D721Med (cell line): ENCODE results near the gene NR5A2.

ENCODE experiments used
- DNase-seq: peaks from one replicate; pipeline ENCODE4 v3.0.0; 2011; ENCODE audit warnings: low spot score; ENCODE audit not compliant: insufficient read length
- FAIRE-seq: peaks from 2 replicates; lab custom pipeline; 2011; peaks lifted over from hg19 to GRCh38; lab: Jason Lieb, UNC
- TF ChIP-seq, protein P1 (sequence below): IDR thresholded peaks from 2 replicates; pipeline ENCODE4 v1.5.1; 2012; ENCODE audit warnings: mild to moderate bottlenecking, control low read depth; ENCODE audit not compliant: insufficient read depth; ENCODE audit errors: missing control alignments

Gene NR5A2

GRCh38 chr1:200215350-200215749 is 187.8 kb downstream of the NR5A2 start:
- FAIRE-seq (no peak), DNase-seq (no peak)
- TF ChIP-seq, protein P1, sequence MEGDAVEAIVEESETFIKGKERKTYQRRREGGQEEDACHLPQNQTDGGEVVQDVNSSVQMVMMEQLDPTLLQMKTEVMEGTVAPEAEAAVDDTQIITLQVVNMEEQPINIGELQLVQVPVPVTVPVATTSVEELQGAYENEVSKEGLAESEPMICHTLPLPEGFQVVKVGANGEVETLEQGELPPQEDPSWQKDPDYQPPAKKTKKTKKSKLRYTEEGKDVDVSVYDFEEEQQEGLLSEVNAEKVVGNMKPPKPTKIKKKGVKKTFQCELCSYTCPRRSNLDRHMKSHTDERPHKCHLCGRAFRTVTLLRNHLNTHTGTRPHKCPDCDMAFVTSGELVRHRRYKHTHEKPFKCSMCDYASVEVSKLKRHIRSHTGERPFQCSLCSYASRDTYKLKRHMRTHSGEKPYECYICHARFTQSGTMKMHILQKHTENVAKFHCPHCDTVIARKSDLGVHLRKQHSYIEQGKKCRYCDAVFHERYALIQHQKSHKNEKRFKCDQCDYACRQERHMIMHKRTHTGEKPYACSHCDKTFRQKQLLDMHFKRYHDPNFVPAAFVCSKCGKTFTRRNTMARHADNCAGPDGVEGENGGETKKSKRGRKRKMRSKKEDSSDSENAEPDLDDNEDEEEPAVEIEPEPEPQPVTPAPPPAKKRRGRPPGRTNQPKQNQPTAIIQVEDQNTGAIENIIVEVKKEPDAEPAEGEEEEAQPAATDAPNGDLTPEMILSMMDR, result no peak

DNA sequence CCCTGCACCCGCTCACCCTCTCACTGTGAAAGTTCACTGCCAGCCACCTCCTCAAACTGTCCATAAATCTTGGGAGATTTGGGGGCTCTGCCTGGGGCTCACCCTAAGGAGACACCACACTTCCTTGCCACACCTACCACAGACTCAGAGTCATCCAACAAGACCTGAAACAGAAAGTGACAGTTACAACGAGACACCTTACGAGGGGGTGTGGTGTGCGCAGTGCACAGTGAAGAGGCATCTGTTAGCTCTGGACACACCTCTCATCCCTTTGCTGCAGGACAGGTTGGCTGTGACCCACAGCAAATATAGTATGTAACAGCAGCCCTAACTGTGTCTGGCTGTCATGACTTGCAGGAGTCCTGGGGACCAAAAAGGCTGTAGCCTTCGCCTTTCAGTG is 190.2 kb downstream of the NR5A2 start:
- DNase-seq (no peak), FAIRE-seq (no peak)
- TF ChIP-seq, protein P1, result no peak

DNA sequence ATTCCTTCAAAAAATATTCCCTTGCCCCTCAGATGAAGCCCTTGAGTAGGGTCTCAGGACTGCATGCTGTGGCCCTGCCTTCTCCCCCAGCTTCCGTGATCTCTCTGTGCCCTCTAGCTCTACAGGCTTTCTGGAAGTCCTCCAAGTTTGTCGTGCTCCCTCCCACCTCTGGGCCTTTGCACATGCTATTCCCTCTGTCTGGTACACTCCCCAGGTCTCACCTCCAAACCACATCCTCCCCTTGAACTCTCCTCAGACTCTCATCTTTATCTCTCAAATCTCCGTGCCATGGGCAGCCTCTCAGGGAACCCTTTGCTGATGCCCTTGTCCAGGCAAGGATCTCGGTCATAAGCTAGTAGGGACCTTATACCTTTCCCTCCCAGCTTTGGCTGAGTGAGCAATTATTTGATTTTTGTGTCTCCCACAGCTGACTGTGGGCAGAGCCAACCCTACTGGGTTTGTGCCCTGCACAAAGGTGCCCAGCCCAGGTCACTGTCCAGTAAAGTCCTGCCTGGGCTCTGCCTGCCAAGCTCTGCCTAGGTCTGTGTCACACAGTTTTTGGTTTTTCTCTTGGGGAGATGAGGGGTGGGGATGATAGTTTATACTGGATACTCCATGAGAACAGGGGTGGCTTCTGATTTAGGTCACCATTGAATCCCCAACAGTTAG is 194.2 kb downstream of the NR5A2 start:
- TF ChIP-seq, protein P1, result no peak
- DNase-seq (no peak), FAIRE-seq (no peak)

DNA sequence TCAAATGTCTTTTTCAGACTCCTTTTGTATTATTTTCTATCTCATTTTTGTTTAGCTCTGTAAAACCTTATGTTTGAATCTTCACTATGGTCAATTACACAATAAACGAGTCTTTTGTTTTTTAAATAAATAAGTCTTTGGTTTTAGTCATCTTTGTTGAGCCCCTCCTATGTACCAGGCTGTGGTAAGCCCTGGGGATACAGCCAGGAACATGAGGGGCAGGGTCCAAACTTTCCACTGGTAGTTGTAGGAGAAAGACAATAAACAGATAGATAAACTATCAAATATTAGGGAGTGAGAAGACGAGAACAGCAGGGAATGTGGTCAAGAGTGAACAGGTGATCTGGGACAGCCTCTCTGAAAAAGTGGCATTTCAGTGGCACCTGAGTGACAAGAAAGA is 195.7 kb downstream of the NR5A2 start:
- DNase-seq, result no peak
- FAIRE-seq, result no peak
- TF ChIP-seq, protein P1, result no peak

DNA sequence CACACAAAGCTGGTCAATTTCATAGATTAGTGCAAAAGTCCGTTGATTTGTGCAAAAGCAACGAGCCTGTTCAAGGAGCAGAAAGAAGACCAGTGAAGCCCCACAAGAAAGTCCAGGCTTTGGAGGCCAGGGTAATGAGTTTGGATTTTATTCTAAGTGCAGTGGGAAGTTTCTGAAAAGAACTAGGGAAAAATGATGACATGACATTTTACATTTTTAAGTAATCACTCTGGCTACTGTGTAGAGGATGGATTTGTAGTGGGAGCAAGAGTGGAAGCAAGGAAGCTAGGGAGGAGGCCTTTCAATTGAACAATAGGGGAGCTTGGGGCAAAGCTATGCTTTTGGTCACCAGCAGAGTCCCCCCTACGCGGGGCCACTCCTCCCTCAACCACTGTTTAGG is 196.1 kb downstream of the NR5A2 start:
- TF ChIP-seq, protein P1, result no peak
- no peak for DNase-seq
- FAIRE-seq, result no peak

DNA sequence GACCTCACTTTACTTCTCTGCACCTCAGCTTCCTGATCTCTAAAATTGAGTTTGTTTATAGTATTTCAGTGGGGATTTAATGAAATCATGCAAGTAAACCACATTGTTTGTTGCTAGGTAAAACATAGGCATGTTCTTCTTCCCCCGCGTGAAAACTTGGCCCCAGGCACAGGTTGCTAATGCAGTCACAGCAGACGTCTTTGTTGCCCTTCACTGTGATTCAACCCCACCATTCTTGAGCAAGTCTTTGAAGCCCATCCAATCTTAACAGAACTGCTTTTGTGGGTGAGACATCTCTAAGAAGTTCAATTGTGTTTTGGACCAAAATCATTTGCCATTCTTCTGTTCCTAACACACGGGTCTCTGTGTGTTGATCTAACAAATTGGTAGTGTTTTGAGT is 196.8 kb downstream of the NR5A2 start:
- FAIRE-seq (no peak), DNase-seq (no peak)
- TF ChIP-seq, protein P1, result no peak

DNA sequence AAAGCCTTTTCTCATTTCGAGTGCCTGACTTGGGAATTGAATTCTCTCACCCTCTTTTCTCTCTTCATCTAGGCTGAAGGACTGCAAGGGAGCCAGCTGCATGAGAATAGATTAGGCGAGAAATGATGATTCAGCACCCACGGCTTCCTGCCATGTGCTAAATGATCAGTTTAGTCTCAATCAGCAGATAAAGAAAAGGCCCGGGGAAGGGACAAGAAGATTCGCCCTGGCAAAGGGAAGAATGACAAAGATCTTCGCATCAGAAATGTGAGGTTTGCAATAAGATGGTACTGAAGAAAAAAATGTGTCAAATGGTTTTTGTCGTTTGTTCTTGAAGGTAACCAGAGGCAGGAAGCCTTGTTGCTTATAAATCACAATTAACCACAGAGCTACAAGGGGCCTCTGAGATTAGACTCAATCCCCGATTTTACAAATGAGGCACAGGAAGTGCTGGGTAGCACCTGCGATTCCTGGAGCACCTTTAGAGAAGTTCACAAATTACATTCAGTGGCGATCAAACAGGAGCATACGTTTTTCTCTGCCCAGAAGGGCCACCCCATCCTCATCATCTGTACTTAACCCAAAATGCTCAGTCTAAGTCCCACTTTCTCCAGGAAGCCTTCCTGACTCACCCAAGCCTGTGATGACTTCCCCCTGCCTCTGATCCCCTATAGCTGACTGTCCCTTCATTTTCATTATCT is 198.9 kb downstream of the NR5A2 start:
- FAIRE-seq, result no peak
- TF ChIP-seq, protein P1, result no peak

More for the DNA sequence above, 198.9 kb downstream of the NR5A2 start:
- no peak for DNase-seq
